Stimulated activated CD4-positive, alpha-beta T cell treated with anti-CD3 and anti-CD28 coated beads, Interleukin-2, amount 100 ng/mL, for 4 hours (primary cell): ENCODE measurements around the gene ABR.
"Not testable (repeated sequence)": the region's sequence is repeated elsewhere in the genome, so short reads cannot be mapped to it uniquely, and the experiment has no call there.

Source experiments
- DNase-seq: peaks from one replicate; pipeline ENCODE4 v3.0.0-alpha.2; 2020; ENCODE audit warnings: low read depth

The ABR gene

GRCh38 chr17:981292-981658, 198.5 kb downstream of the ABR start:
- no peak for DNase-seq

GRCh38 chr17:980406-981291, 199.1 kb downstream of the ABR start:
- DNase-seq: peak; percentile 68

- DNase-seq: peak; percentile 83
Measured at GRCh38 chr17:979539-980405, 200.0 kb downstream of the ABR start, which contains the start of gene NXN. NXN (minus strand) TSS chr17:979776.

- no peak for DNase-seq
Measured at GRCh38 chr17:979212-979538, 200.6 kb downstream of the ABR start.

GRCh38 chr17:978103-979093, 201.4 kb downstream of the ABR start:
- DNase-seq: no peak

- no peak for DNase-seq
Measured at GRCh38 chr17:977166-977565, 202.6 kb downstream of the ABR start.

- no peak for DNase-seq
Measured at GRCh38 chr17:976312-976711, 203.5 kb downstream of the ABR start.

- DNase-seq: no peak
Measured at GRCh38 chr17:975371-975915, 204.3 kb downstream of the ABR start.

GRCh38 chr17:974778-975177, 205.0 kb downstream of the ABR start:
- DNase-seq: not testable (repeated sequence)

GRCh38 chr17:973053-973452, 206.7 kb downstream of the ABR start:
- DNase-seq: no peak

GRCh38 chr17:971861-972260, 207.9 kb downstream of the ABR start:
- DNase-seq: not testable (repeated sequence)

GRCh38 chr17:970364-970763, 209.4 kb downstream of the ABR start:
- no peak for DNase-seq

GRCh38 chr17:969811-970355, 209.9 kb downstream of the ABR start:
- no peak for DNase-seq

- no peak for DNase-seq
Measured at GRCh38 chr17:968812-969730, 210.7 kb downstream of the ABR start.

- no peak for DNase-seq
Measured at GRCh38 chr17:967122-967521, 212.7 kb downstream of the ABR start.

GRCh38 chr17:965311-965989, 214.3 kb downstream of the ABR start:
- no peak for DNase-seq

- no peak for DNase-seq
Measured at GRCh38 chr17:964876-965275, 214.9 kb downstream of the ABR start.

GRCh38 chr17:962670-963069, 217.1 kb downstream of the ABR start:
- no peak for DNase-seq

GRCh38 chr17:962166-962565, 217.6 kb downstream of the ABR start:
- no peak for DNase-seq
